Measurements from ENCODE around the gene TGFBR3L. TPM values are rescaled to one million over a fixed set of nuclear protein-coding genes. Genes with fewer than 3 reads are reported as not detected.

TGFBR3L gene
- 2.1 TPM for total RNA-seq
- long read RNA-seq, partial matches to known transcripts = 0 of 1 reads
- long read RNA-seq, other reads (novel, unspliced or antisense) = 1 of 1 reads

GRCh38 chr19:7914598-7915045, at the start of gene TGFBR3L:
Gene TGFBR3L, plus strand, starts transcription at chr19:7914830.
- Histone ChIP-seq H3K9me3 (no peaks in the 10 kb centered on the region), H3K36me3 (peaks cover 35% of the 10 kb centered on the region), H3K4me3 (no peak within 1 kb of the TSS), H3K27me3 (ENCODE audit: low read depth) (peaks cover 45% of the 10 kb centered on the region), H3K4me1 (peaks cover 36% of the 10 kb centered on the region), H3K27ac (no peak within 1 kb of the TSS)
- peak; percentile 43 for DNase-seq
- no peak for TF ChIP-seq CTCF (IDR thresholded peaks at IDR 0.05)
- intact Hi-C loops (cut with DNase I) = no loop called here
- ATAC-seq = no peak

- intact Hi-C loops (cut with DNase I) = no loop called here
- ATAC-seq (no peak), DNase-seq (no peak)
- no peak for TF ChIP-seq CTCF (IDR thresholded peaks at IDR 0.05)
- Histone ChIP-seq H3K9me3 (no peaks in the 10 kb centered on the region), H3K27ac (no peak overlapping the region), H3K27me3 (ENCODE audit: low read depth) (peaks cover 26% of the 10 kb centered on the region), H3K36me3 (no peaks in the 10 kb centered on the region), H3K4me1 (peaks cover 30% of the 10 kb centered on the region), H3K4me3 (no peak overlapping the region)
These were observed 49.2 kb upstream of the TGFBR3L start for GRCh38 chr19:7865262-7865911.

- H3K27me3 ChIP-seq (ENCODE audit: low read depth) = peaks cover 22% of the 10 kb centered on the region
- H3K9me3 ChIP-seq = no peaks in the 10 kb centered on the region
- ATAC-seq (no peak), DNase-seq (no peak)
- H3K4me3 ChIP-seq = no peak overlapping the region
- H3K4me1 ChIP-seq = peaks cover 39% of the 10 kb centered on the region
- intact Hi-C loops (cut with DNase I) = no loop called here
- no peak for TF ChIP-seq CTCF (IDR thresholded peaks at IDR 0.05)
- no peak overlapping the region for H3K27ac ChIP-seq
- H3K36me3 ChIP-seq = no peaks in the 10 kb centered on the region
These were observed 48.1 kb upstream of the TGFBR3L start for GRCh38 chr19:7866399-7867091.

GRCh38 chr19:7867092-7867844, 47.4 kb upstream of the TGFBR3L start:
- ATAC-seq = no peak
- no peaks in the 10 kb centered on the region for H3K36me3 ChIP-seq
- no peak for DNase-seq
- H3K27me3 ChIP-seq (ENCODE audit: low read depth) = peaks cover 17% of the 10 kb centered on the region
- TF ChIP-seq CTCF (IDR thresholded peaks at IDR 0.05) = no peak
- intact Hi-C loops (cut with DNase I) = no loop called here
- H3K4me3 ChIP-seq = no peak overlapping the region
- no peak overlapping the region for H3K27ac ChIP-seq
- peaks cover 38% of the 10 kb centered on the region for H3K4me1 ChIP-seq
- no peaks in the 10 kb centered on the region for H3K9me3 ChIP-seq

GRCh38 chr19:7868326-7868670, 46.3 kb upstream of the TGFBR3L start:
- Histone ChIP-seq H3K27ac (no peak overlapping the region), H3K27me3 (ENCODE audit: low read depth) (peaks cover 24% of the 10 kb centered on the region), H3K36me3 (no peaks in the 10 kb centered on the region), H3K4me1 (peaks cover 42% of the 10 kb centered on the region), H3K4me3 (peak overlapping the region; percentile 55), H3K9me3 (no peaks in the 10 kb centered on the region)
- ATAC-seq = no peak
- TF ChIP-seq CTCF (IDR thresholded peaks at IDR 0.05) = no peak
- intact Hi-C loops (cut with DNase I) = no loop called here
- no peak for DNase-seq

All from lower lobe of right lung (tissue), 2 donors.